Upper lobe of right lung (tissue), 1 donor: Measurements from ENCODE around the gene C9orf72. TPM values are rescaled to one million over a fixed set of nuclear protein-coding genes. Genes with fewer than 3 reads are reported as not detected.

Experiments
- ATAC-seq: fragments of 200-7000 bp; cut with Tn5 transposase; one replicate; pipeline ENCODE4 v1.9.1; 2020; ENCODE audit warnings: mild to moderate bottlenecking, moderate library complexity
- DNase-seq: peaks from one replicate; pipeline ENCODE4 v3.0.0-alpha.2; 2020
- H3K27ac ChIP-seq: fragments of 200-600 bp; one replicate; pipeline ENCODE4 v1.8.0; 2022
- H3K27me3 ChIP-seq: fragments of 200-600 bp; one replicate; pipeline ENCODE4 v1.8.0; 2022; ENCODE audit warnings: mild to moderate bottlenecking
- H3K36me3 ChIP-seq: fragments of 200-600 bp; one replicate; pipeline ENCODE4 v1.8.0; 2022
- H3K4me1 ChIP-seq: fragments of 200-600 bp; one replicate; pipeline ENCODE4 v1.8.0; 2022
- H3K4me3 ChIP-seq: fragments of 200-600 bp; one replicate; pipeline ENCODE4 v1.8.0; 2022; ENCODE audit warnings: mild to moderate bottlenecking
- H3K9me3 ChIP-seq: fragments of 200-600 bp; one replicate; pipeline ENCODE4 v1.8.0; 2022
- intact Hi-C: fragments of 100-400 bp; cut with DNase I; formaldehyde crosslinking; loops from one replicate; pipeline ENCODE4 v1.11.0; 2022
- total RNA-seq: library from RNA; stranded (reverse); fragmentation: NEBNext Ultra II Directional; extraction: Animal tissue kit (Norgen Biotek cat#: 25700); gene quantifications from one replicate; pipeline ENCODE4 v1.2.1, GENCODE V29; 2021
- TF ChIP-seq, protein P1 (sequence below): fragments of 200-600 bp; IDR thresholded peaks from one replicate; pipeline ENCODE4 v1.8.0; 2022; ENCODE audit warnings: antibody characterized with exemption
- donor health status: DM: no; HTN: yes; CAD: no; lungs with severe emphysema.

The C9orf72 gene
- total RNA-seq, 1 donor from 2014 or later = 16.8 TPM

- Histone ChIP-seq H3K9me3 (no peaks in the 10 kb centered on the region), H3K4me3 (peak overlapping the region; percentile 86), H3K4me1 (peaks cover 15% of the 10 kb centered on the region), H3K36me3 (no peaks in the 10 kb centered on the region), H3K27me3 (no peaks in the 10 kb centered on the region), H3K27ac (peak overlapping the region; percentile 99)
- intact Hi-C loops = no loop called here
- TF ChIP-seq, protein P1, sequence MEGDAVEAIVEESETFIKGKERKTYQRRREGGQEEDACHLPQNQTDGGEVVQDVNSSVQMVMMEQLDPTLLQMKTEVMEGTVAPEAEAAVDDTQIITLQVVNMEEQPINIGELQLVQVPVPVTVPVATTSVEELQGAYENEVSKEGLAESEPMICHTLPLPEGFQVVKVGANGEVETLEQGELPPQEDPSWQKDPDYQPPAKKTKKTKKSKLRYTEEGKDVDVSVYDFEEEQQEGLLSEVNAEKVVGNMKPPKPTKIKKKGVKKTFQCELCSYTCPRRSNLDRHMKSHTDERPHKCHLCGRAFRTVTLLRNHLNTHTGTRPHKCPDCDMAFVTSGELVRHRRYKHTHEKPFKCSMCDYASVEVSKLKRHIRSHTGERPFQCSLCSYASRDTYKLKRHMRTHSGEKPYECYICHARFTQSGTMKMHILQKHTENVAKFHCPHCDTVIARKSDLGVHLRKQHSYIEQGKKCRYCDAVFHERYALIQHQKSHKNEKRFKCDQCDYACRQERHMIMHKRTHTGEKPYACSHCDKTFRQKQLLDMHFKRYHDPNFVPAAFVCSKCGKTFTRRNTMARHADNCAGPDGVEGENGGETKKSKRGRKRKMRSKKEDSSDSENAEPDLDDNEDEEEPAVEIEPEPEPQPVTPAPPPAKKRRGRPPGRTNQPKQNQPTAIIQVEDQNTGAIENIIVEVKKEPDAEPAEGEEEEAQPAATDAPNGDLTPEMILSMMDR = no peak
- DNase-seq (no peak), ATAC-seq (peak; percentile 65)
Measured at GRCh38 chr9:27572566-27572917, 739 bp downstream of the C9orf72 start.

DNA sequence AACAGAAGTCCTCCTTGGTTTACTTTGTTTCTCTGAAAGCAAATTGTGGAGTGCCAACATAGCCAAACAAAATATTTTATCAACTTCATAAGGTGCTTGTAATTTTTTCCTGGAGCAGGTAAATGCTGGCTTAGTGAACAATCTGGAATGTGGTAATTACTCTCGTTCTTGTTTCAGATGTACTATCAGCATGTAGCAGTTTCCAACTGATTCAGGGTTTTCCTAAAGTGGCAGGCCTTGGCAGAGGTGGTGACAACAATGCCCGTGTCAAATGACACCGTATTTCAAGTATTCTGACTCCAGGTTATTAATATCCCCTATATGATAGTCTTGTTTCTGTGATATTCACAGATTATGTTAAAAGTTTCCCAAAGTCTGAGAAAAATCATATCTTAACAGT, 1.2 kb downstream of the C9orf72 start:
- TF ChIP-seq, protein P1 = no peak

GRCh38 chr9:27571011-27571410, 2.3 kb downstream of the C9orf72 start:
- no peak for DNase-seq
- H3K9me3 ChIP-seq = no peaks in the 10 kb centered on the region
- peaks cover 4% of the 10 kb centered on the region for H3K36me3 ChIP-seq
- H3K4me1 ChIP-seq = peaks cover 15% of the 10 kb centered on the region
- intact Hi-C loops = no loop called here
- H3K4me3 ChIP-seq = no peak overlapping the region
- TF ChIP-seq, protein P1 = no peak
- H3K27me3 ChIP-seq = no peaks in the 10 kb centered on the region
- H3K27ac ChIP-seq = peak overlapping the region; percentile 99
- ATAC-seq = no peak

More for the DNA sequence above, 1.2 kb downstream of the C9orf72 start:
- no peak for DNase-seq
- Histone ChIP-seq H3K27me3 (no peaks in the 10 kb centered on the region), H3K9me3 (no peaks in the 10 kb centered on the region), H3K27ac (peak overlapping the region; percentile 99), H3K4me1 (peaks cover 15% of the 10 kb centered on the region), H3K36me3 (no peaks in the 10 kb centered on the region), H3K4me3 (peak overlapping the region; percentile 86)
- intact Hi-C loops = no loop called here
- ATAC-seq = no peak

- intact Hi-C loops = no loop called here
- H3K27ac ChIP-seq = no peak overlapping the region
- no peaks in the 10 kb centered on the region for H3K27me3 ChIP-seq
- DNase-seq = no peak
- no peaks in the 10 kb centered on the region for H3K9me3 ChIP-seq
- no peak for ATAC-seq
- peaks cover 4% of the 10 kb centered on the region for H3K36me3 ChIP-seq
- TF ChIP-seq, protein P1 = no peak
- H3K4me3 ChIP-seq = no peak overlapping the region
- H3K4me1 ChIP-seq = peaks cover 13% of the 10 kb centered on the region
Measured at GRCh38 chr9:27569406-27569805, 3.9 kb downstream of the C9orf72 start.

DNA sequence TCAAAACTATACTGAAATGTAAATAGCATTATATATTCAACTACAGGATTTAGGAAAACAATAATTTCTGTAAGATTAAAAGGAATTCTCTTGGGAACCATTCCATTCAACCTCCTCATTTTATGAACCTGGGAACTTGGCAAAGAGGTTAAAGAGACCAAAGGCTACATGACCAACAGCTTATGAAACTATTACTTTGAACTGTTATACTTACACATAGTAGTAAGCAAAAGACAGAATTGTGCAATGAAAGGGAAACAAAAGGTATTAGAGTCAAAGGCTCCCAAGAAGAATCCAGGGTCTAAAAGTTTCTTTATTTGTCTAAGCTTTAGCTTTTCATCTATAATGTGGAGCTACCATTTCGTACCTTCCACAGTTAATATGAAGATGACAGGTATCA, 7.2 kb downstream of the C9orf72 start:
- Histone ChIP-seq H3K4me3 (no peak overlapping the region), H3K4me1 (no peaks in the 10 kb centered on the region), H3K27me3 (no peaks in the 10 kb centered on the region), H3K36me3 (peaks cover 14% of the 10 kb centered on the region), H3K27ac (no peak overlapping the region), H3K9me3 (no peaks in the 10 kb centered on the region)
- TF ChIP-seq, protein P1 = no peak
- intact Hi-C loops = no loop called here
- ATAC-seq (no peak), DNase-seq (no peak)

- H3K36me3 ChIP-seq = peaks cover 18% of the 10 kb centered on the region
- TF ChIP-seq, protein P1 = no peak
- H3K27ac ChIP-seq = no peak overlapping the region
- ATAC-seq = no peak
- intact Hi-C loops = no loop called here
- H3K4me1 ChIP-seq = no peaks in the 10 kb centered on the region
- DNase-seq = no peak
- H3K27me3 ChIP-seq = no peaks in the 10 kb centered on the region
- H3K4me3 ChIP-seq = no peak overlapping the region
- no peaks in the 10 kb centered on the region for H3K9me3 ChIP-seq
Measured at GRCh38 chr9:27565696-27566095, 7.6 kb downstream of the C9orf72 start.
